ENCODE results near the gene SLC7A6.

DNA sequence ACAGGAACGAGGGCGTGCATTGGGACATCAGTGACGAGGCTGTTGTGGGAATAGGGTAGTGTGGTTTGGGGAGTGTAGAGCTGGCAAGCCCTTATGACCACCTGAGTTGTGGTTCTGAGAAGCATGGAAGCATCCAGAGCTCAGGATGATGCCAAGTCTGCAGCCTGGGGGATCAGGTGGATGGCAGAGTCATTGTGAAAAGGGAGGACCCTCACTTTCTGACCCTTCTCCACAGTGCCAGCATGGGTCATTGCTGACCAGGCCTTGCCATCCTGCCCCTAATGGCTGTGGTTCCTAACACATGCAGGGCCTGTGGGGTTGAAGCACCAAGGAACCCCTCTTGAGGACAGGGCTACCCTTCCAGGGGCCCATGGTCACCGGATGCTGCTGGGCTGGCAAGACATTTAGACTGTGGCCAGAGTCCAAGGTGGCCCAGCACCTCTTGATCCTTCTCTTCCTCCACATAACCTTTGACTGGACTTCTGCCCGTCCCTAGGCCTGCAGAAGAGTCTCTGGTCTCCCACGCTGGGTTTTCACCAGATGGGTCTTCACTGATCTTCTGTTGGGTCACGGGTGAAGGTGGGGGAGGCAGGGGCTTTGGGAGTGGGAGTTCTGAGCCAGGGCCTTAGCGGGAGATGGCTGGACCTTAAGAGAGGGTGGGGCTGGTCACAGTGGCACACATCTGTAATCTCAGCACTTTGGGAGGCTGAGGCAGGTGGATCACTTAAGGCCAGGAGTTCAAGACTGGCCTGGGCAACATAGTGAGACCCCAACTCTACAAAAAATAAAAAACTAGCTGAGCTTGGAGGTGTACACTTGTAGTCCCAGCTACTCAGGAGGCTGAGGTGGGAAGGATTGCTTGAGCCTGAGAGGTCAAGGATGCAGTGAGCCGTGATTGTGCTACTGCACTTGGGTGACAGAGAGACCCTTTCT is 21.1 kb upstream of the SLC7A6 start:
- TF ChIP-seq, protein P1, sequence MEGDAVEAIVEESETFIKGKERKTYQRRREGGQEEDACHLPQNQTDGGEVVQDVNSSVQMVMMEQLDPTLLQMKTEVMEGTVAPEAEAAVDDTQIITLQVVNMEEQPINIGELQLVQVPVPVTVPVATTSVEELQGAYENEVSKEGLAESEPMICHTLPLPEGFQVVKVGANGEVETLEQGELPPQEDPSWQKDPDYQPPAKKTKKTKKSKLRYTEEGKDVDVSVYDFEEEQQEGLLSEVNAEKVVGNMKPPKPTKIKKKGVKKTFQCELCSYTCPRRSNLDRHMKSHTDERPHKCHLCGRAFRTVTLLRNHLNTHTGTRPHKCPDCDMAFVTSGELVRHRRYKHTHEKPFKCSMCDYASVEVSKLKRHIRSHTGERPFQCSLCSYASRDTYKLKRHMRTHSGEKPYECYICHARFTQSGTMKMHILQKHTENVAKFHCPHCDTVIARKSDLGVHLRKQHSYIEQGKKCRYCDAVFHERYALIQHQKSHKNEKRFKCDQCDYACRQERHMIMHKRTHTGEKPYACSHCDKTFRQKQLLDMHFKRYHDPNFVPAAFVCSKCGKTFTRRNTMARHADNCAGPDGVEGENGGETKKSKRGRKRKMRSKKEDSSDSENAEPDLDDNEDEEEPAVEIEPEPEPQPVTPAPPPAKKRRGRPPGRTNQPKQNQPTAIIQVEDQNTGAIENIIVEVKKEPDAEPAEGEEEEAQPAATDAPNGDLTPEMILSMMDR (IDR thresholded peaks at IDR 0.05; ENCODE audit: insufficient read depth, low read depth, low read length): no peak
- no peak for TF ChIP-seq EZH2 (IDR thresholded peaks at IDR 0.05; ENCODE audit: insufficient read depth, low read length)
